GM12891 (cell line): ENCODE results near the gene F10.
"Not testable (repeated sequence)": the region's sequence is repeated elsewhere in the genome, so short reads cannot be mapped to it uniquely, and the experiment has no call there.

ENCODE experiments used
- DNase-seq: peaks from one replicate; pipeline ENCODE4 v3.0.0; 2011; ENCODE audit warnings: low spot score; ENCODE audit not compliant: insufficient read length
- FAIRE-seq: peaks from 2 replicates; lab custom pipeline; 2011; peaks lifted over from hg19 to GRCh38; lab: Jason Lieb, UNC
- PAX5 ChIP-seq: IDR thresholded peaks from 2 replicates; pipeline ENCODE4 v1.6.1; 2011; ENCODE audit warnings: low read length, moderate library complexity, mild to moderate bottlenecking; ENCODE audit not compliant: insufficient read depth, severe bottlenecking
- POLR2A ChIP-seq: IDR thresholded peaks from 2 replicates; pipeline ENCODE4 v1.6.1; 2011; ENCODE audit warnings: low read depth, low read length, control low read depth
- POLR2AphosphoS5 ChIP-seq: IDR thresholded peaks from 2 replicates; pipeline ENCODE4 v1.6.1; 2011; ENCODE audit warnings: low read depth, low read length, control low read depth
- POU2F2 ChIP-seq: IDR thresholded peaks from 2 replicates; pipeline ENCODE4 v1.6.1; 2011; ENCODE audit warnings: low read depth, mild to moderate bottlenecking, control low read depth, low read length, moderate library complexity
- SPI1 ChIP-seq: IDR thresholded peaks from 2 replicates; pipeline ENCODE4 v1.6.1; 2011; ENCODE audit warnings: low read depth, low read length, control low read depth
- TAF1 ChIP-seq: IDR thresholded peaks from 2 replicates; pipeline ENCODE4 v1.6.1; 2011; ENCODE audit warnings: low read depth, low read length, control low read depth

Gene F10

DNA sequence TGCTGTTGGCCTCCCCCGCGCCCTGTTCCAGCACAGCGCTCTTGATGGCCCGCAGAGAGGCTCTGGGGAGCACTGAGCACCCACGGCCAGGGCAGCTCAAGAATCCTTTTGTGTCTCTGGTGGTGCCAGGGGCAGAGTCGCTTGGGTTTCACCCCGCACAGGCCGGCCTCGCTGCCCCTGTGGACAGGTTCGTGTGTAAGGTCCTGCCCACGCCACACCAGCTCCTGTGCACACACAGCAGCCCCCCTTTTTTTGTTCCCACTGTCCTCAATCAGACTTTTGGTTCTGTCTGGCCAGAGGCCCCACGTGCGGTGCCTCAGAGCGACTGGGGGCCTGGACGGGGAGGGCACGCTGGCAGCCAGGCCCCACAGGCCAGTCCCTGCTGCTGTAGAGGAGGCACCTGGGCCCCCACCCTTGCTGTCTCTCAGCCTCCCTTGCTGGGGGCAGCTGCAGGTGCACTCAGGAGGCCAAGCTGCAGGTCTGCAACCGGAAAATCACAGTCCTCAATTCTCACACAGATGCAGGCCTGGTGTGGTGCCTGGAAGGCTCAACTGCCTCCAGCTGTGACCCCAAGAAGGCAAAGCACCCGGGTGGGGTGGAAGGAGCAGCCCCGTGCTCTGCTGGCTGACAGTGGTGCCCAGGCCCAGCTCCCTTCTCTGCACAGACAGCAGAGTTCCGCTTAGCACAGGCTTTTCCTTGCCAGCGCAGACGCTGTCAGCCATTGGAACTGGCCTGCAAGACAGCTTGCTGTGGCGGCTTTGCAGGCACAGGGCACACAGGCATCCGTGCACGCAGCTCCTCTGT, 29.6 kb upstream of the F10 start:
- FAIRE-seq (no peak), DNase-seq (no peak)
- TF ChIP-seq POU2F2 (no peak), TAF1 (no peak), PAX5 (no peak), SPI1 (no peak), POLR2AphosphoS5 (no peak), POLR2A (no peak)

DNA sequence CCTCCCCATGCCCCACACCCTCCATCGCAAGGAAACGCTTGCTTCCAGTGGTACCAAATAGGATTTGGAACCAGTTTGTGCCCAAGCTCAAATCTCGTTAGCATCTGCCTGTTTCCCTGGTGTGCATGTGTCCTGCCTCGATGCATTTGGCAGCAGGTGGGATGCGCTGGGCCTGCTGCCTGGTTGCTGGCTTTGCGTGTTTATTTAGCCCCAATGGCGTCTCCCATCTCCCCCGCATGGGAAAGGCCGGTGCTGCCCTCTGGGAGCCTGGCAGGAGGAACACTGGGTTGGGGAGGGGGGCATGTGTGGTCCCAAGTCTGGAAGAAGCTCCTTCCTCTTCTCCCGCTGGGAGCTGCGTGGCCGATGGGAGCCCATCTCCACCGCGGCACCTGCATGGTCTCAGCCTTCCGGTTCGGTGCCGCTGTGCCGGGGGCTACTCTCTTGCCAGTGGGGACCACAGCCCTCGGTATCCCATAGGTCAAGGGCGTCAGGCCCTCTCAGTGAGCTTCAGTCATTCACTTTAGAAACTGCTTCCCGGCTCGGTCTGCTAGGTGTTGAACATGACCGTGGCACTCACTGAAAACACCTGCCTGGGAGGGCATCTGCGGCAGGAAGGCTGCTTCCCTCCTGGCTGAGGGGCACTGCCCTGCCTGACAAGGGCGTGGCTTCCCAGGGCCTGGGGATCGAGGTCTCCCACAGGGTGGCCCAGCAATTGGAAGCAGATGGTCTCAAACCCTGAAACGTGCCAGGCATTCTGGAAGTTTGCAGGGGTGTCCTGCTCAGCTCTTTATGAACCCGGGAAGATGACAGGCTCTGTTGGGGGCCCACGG, 28.8 kb upstream of the F10 start:
- TF ChIP-seq POLR2A (no peak), PAX5 (no peak), SPI1 (no peak), POLR2AphosphoS5 (no peak), TAF1 (no peak)
- DNase-seq, result no peak
- FAIRE-seq, result no peak

- TF ChIP-seq POLR2A (no peak), SPI1 (no peak), POU2F2 (no peak)
- FAIRE-seq, result no peak
- DNase-seq, result no peak
Observed at GRCh38 chr13:113094410-113094800, 28.2 kb upstream of the F10 start.

- DNase-seq (no peak), FAIRE-seq (no peak)
Observed at GRCh38 chr13:113095146-113096051, 27.2 kb upstream of the F10 start.

DNA sequence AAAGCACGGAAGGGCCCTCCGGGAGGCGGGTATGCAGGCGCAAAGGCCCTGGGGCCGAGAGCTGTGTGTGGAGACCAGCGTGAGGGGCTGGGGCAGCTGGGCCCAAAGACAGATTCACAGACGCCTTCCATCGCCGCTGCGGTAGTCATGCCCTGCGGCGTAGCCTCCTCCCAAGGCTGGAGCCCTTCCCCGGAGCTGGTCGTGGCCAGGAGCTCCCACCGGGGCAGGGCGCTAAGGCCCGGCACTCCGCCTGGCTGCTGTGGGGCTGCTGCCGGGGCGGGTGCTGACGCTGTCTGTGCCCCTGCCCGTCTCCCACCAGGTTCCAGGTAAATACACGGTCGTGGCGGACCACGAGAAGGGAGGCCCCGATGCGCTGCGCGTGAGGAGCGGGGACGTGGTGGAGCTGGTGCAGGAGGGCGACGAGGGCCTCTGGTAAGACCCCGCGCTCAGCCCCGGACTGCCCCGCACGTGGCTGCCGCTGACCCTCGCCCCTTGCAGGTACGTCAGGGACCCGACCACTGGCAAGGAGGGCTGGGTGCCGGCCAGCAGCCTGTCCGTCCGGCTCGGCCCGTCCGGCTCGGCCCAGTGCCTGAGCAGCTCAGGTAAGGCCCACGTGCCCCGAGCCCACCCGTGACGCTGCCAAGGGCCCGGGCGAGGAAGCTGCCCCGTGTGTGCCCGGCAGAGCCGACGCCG, 26.4 kb upstream of the F10 start:
- no peak for FAIRE-seq
- no peak for DNase-seq
- TF ChIP-seq POU2F2, result no peak
- TF ChIP-seq POLR2AphosphoS5, result no peak

More at GRCh38 chr13:113095146-113096051, 27.2 kb upstream of the F10 start:
- TF ChIP-seq TAF1, result no peak
- TF ChIP-seq SPI1, result no peak
- TF ChIP-seq POLR2AphosphoS5, result no peak
- TF ChIP-seq POLR2A, result no peak
- TF ChIP-seq PAX5, result no peak
- no peak for TF ChIP-seq POU2F2

DNA sequence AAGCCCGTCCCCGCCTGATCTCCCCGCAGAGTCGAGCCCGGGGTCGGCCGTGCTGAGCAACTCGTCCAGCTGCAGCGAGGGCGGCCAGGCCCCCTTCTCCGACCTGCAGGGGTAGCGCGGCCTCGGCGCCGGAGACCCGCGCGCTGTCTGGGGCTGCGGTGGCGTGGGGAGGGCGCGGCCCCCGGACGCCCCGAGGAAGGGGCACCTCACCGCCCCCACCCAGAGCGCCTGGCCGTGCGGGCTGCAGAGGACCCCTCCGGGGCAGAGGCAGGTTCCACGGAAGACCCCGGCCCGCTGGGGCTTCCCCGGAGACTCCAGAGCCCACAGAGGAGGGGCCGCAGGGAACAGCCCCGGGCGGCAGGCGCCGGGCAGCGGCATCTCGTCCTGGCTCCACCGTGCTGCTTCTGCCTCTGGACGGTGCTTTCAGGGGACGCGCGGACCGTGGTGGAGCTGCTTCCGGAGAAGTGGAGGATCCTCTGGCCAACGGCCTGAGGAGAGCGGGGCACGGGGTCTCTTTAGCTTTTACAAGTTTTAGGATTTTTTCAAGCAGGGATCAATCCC, 25.8 kb upstream of the F10 start:
- no peak for FAIRE-seq
- no peak for DNase-seq
- TF ChIP-seq POLR2AphosphoS5 (no peak), TAF1 (no peak), PAX5 (no peak)

- no peak for DNase-seq
- TF ChIP-seq PAX5 (no peak), TAF1 (no peak), SPI1 (no peak), POU2F2 (no peak), POLR2AphosphoS5 (no peak), POLR2A (no peak)
- FAIRE-seq, result no peak
Observed at GRCh38 chr13:113097651-113098050, 24.9 kb upstream of the F10 start.

- TF ChIP-seq TAF1 (no peak), PAX5 (no peak), POLR2A (no peak), POU2F2 (no peak), POLR2AphosphoS5 (no peak), SPI1 (no peak)
- no peak for DNase-seq
- FAIRE-seq, result no peak
Observed at GRCh38 chr13:113098162-113098732, 24.4 kb upstream of the F10 start.

DNA sequence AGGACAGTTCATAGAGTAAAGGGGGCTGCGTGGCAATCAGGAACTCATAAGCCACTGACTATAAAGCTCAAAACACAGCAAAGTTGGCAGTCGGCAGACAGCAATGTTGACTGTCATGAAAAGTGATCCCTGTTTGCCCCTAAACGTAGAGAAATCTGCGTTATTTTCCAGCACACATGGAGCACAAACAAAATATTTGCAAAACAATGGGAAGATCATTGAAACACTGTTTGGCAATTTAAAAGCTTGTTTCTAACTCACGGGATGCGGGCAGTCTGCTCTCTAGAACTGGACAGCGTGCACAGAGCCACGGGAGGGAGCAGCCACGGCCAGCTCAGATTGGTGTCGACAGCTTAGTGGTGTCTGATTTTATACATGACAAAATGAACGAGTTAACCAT, 23.5 kb upstream of the F10 start:
- no peak for DNase-seq
- TF ChIP-seq SPI1 (no peak), POLR2AphosphoS5 (no peak), POLR2A (no peak), PAX5 (no peak), TAF1 (no peak), POU2F2 (no peak)
- FAIRE-seq, result no peak

DNA sequence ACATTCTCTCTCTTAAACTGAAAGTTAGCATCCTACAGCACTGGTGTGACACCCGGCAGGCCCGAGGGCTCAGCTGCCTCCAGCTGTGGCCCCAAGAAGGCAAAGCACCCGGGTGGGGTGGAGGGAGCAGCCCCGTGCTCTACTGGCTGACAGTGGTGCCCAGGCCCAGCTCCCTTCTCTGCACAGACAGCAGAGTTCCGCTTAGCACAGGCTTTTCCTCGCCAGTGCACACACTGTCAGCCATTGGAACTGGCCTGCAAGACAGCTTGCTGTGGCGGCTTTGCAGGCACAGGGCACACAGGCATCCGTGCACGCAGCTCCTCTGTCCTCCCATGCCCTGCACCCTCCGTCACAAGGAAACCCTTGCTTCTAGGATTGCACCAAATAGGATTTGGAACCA, 20.3 kb upstream of the F10 start:
- not testable (repeated sequence) for DNase-seq, FAIRE-seq
